ENCODE measurements around the gene LHPP.

DNA sequence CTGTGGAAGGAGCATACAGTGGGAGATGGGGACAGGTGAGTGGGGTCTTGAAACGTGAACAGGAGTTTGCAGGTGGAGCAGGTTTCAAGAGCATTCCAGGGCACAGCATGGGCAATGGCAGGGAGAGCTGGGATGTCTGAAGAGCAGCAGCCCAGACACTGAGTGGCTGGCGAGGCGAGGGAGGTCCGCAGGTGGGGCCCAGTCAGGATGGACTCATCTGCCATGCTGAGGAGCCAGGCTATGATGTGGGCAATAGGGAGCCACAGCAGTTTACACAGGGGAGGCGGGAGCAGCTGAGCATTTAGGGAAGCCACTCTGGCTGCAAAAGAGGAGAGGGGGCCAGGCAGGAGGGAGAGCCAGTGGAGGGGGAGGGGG is 143.8 kb downstream of the LHPP start:
- TF ChIP-seq CTCF (IDR thresholded peaks at IDR 0.05) = no peak
- no peak for TF ChIP-seq POLR2A (IDR thresholded peaks at IDR 0.05)
